Lung (tissue), 12 donors: ENCODE results near the gene EMCN. TPM values are rescaled to one million over a fixed set of nuclear protein-coding genes. Genes with fewer than 3 reads are reported as not detected.

Source experiments
- ATAC-seq: fragments of 200-7000 bp; cut with Tn5 transposase; one replicate; pipeline ENCODE4 v1.9.1; 2020; ENCODE audit warnings: moderate number of reproducible peaks; ENCODE audit not compliant: insufficient read depth, low FRiP score
- DNase-seq, 3 donors: peaks; one replicate each; pipeline ENCODE4 v3.0.0-alpha.2; 2013 to 2017
- H3K27ac ChIP-seq, 2 donors: one replicate each; pipeline ENCODE4 v1.5.1; 2013; ENCODE audit warnings: mild to moderate bottlenecking in 2 of 2, moderate library complexity in 2 of 2, control low read depth in 1 of 2, inconsistent platforms in 1 of 2, low read depth in 1 of 2, low read length in 1 of 2
- H3K27me3 ChIP-seq, 3 donors: one replicate each; pipeline ENCODE4 v1.5.1; 2013; ENCODE audit warnings: low read length in 2 of 3; ENCODE audit not compliant: control insufficient read depth in 3 of 3, insufficient read depth in 3 of 3
- H3K36me3 ChIP-seq, 4 donors: one replicate each; pipeline ENCODE4 v1.5.1; 2013; ENCODE audit warnings: low read length in 4 of 4, mild to moderate bottlenecking in 1 of 4, moderate library complexity in 1 of 4; ENCODE audit not compliant: control insufficient read depth in 4 of 4, insufficient read depth in 4 of 4
- H3K4me1 ChIP-seq, 5 donors: one replicate each; pipeline ENCODE4 v1.5.1; 2013; ENCODE audit warnings: low read length in 5 of 5, mild to moderate bottlenecking in 2 of 5, moderate library complexity in 1 of 5; ENCODE audit not compliant: control insufficient read depth in 5 of 5, insufficient read depth in 5 of 5
- H3K4me3 ChIP-seq: one replicate; pipeline ENCODE4 v1.5.1; 2013; ENCODE audit warnings: mild to moderate bottlenecking, control low read depth, moderate library complexity
- H3K9ac ChIP-seq, 2 donors: one replicate each; pipeline ENCODE4 v1.5.1; 2013; ENCODE audit warnings: low read length in 2 of 2, control low read depth in 1 of 2; ENCODE audit not compliant: insufficient read depth in 1 of 2
- H3K9me3 ChIP-seq, 4 donors: one replicate each; pipeline ENCODE4 v1.5.1; 2013; ENCODE audit warnings: low read length in 3 of 4, mild to moderate bottlenecking in 1 of 4, moderate library complexity in 1 of 4; ENCODE audit not compliant: control insufficient read depth in 4 of 4, insufficient read depth in 3 of 4
- CTCF ChIP-seq: IDR thresholded peaks from 2 replicates; pipeline ENCODE4 v1.5.1; 2012; ENCODE audit warnings: mild to moderate bottlenecking; ENCODE audit errors: control extremely low read depth, extremely low read depth
- WGBS, 2 donors: extraction: QIAGEN DNeasy Blood & Tissue Kit; methylation state at CpG; one replicate each; pipeline ENCODE4 v1.1.7; 2013; 5-methylcytosine and 5-hydroxymethylcytosine counted together
- polyA plus RNA-seq, 2 donors: library from polyadenylated mRNA; stranded (reverse); fragments of 200-250 nt; gene quantifications; one replicate each; pipeline ENCODE4 v1.2.1, GENCODE V29; 2013
- total RNA-seq, 2 donors: library from RNA; depleted of rRNA in 1 of 2; stranded (reverse); fragments of >200 nt in 1 of 2; gene quantifications; one replicate each; pipeline ENCODE4 v1.2.1, GENCODE V29; 2014 to 2021
- donor health status: control.
- donor health status: control.
- donor health status: Bipolar disorder and iron deficiency.
- donor health status: healthy.
- donor health status: DM: yes; HTN: yes; CAD: no.

Gene EMCN
- total and polyA plus RNA-seq, 4 donors, result 5.8 to 90.8 (median 20.6) TPM

GRCh38 chr4:100369871-100370270, 148.0 kb downstream of the EMCN start:
- no peak for TF ChIP-seq CTCF
- ATAC-seq, result no peak
- 65 to 78% methylated on average over 2 of the region's 2 CpGs for WGBS, 2 donors

GRCh38 chr4:100367451-100367850, 150.4 kb downstream of the EMCN start:
- Histone ChIP-seq H3K4me1 (no peaks in the 10 kb centered on the region), H3K4me3 (no peak overlapping the region), H3K27me3 (no peaks in the 10 kb centered on the region), H3K27ac (no peak overlapping the region), H3K9ac (no peak overlapping the region), H3K36me3 (no peaks in the 10 kb centered on the region), H3K9me3 (no peaks in the 10 kb centered on the region)
- ATAC-seq (no peak), DNase-seq (peak in 1 of 3 donors; percentile 29)
- 49 to 53% methylated on average over 1 of the region's 1 CpG for WGBS, 2 donors
- no peak for TF ChIP-seq CTCF

More at GRCh38 chr4:100369871-100370270, 148.0 kb downstream of the EMCN start:
- no peak overlapping the region for H3K27ac ChIP-seq
- no peaks in the 10 kb centered on the region for H3K9me3 ChIP-seq
- H3K27me3 ChIP-seq, result no peaks in the 10 kb centered on the region
- H3K9ac ChIP-seq, result no peak overlapping the region
- no peak overlapping the region for H3K4me3 ChIP-seq
- H3K36me3 ChIP-seq, result no peaks in the 10 kb centered on the region
- DNase-seq, result no peak
- H3K4me1 ChIP-seq, result no peaks in the 10 kb centered on the region

GRCh38 chr4:100366213-100366612, 151.6 kb downstream of the EMCN start:
- Histone ChIP-seq H3K4me1 (no peaks in the 10 kb centered on the region), H3K4me3 (no peak overlapping the region), H3K27ac (no peak overlapping the region), H3K36me3 (no peaks in the 10 kb centered on the region), H3K9me3 (no peaks in the 10 kb centered on the region), H3K27me3 (no peaks in the 10 kb centered on the region), H3K9ac (no peak overlapping the region)
- DNase-seq (no peak), ATAC-seq (no peak)
- no peak for TF ChIP-seq CTCF
- WGBS, 2 donors, result 48 to 55% methylated on average over 2 of the region's 2 CpGs

DNA sequence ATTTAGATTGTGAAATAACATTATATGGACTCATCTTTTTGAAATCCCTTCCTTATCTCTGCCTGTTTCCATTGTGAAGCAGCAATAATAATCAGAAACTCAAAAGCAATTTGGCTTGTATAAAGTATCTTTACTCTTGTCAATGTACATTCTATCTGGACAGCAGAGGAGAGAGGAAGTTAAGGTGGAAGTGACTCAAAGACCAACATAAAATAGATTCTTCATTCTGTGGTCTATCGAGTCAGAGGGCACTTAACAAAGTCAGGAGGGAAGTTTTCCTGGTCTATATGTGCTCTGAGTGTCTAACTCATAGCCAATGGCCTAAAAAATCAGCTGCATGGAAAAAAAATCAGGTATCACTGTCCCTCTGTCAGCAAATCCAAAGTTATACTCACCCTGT, 155.5 kb downstream of the EMCN start:
- no peak for TF ChIP-seq CTCF
- DNase-seq (no peak), ATAC-seq (no peak)
- peaks cover 0 to 6% (median under 1%) of the 10 kb centered on the region in 4 donors for H3K9me3 ChIP-seq
- WGBS, 2 donors, result 52 to 55% methylated on average over 1 of the region's 1 CpG
- no peaks in the 10 kb centered on the region for H3K27me3 ChIP-seq
- no peak overlapping the region for H3K9ac ChIP-seq
- no peak overlapping the region for H3K4me3 ChIP-seq
- no peaks in the 10 kb centered on the region for H3K4me1 ChIP-seq
- H3K36me3 ChIP-seq, result no peaks in the 10 kb centered on the region
- no peak overlapping the region for H3K27ac ChIP-seq
